ENCODE measurements around the gene MYOZ2. TPM values are rescaled to one million over a fixed set of nuclear protein-coding genes. Genes with fewer than 3 reads are reported as not detected.

Gene MYOZ2
- total RNA-seq, 4 donors from 2014 or later: 0.50 to 2.1 (median 0.61) TPM

DNA sequence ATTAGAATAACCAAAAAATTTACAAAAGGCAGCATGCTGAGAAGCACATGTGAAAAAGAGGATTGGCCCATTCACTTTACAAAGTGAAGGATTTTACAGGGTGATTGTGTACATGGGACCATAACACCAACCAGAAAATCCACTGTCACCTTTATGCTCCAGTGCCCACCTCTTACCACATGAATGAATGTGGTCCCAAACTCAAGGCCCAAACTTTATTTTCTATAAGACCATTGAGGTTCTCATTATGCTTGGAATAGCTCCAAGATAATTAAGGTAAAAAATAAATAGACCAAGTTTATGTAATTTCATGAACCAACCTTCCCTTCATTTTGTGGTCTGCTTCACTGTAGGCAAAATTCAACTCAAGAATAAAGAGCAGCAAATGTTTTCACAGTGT is 24.3 kb upstream of the MYOZ2 start:
- intact Hi-C loops (cut with DNase I): no loop called here
- Histone ChIP-seq H3K9me3 (no peaks in the 10 kb centered on the region), H3K27ac (replicated peaks in 1 of 4) (no peak overlapping the region), H3K36me3 (no peaks in the 10 kb centered on the region), H3K4me3 (no peak overlapping the region), H3K27me3 (no peaks in the 10 kb centered on the region), H3K4me1 (peaks cover 0 to 11% (median 5%) of the 10 kb centered on the region in 4 donors)
- no peak for DNase-seq (ENCODE audit: extremely low spot score)
- TF ChIP-seq POLR2AphosphoS5 (IDR thresholded peaks at IDR 0.05): no peak

DNA sequence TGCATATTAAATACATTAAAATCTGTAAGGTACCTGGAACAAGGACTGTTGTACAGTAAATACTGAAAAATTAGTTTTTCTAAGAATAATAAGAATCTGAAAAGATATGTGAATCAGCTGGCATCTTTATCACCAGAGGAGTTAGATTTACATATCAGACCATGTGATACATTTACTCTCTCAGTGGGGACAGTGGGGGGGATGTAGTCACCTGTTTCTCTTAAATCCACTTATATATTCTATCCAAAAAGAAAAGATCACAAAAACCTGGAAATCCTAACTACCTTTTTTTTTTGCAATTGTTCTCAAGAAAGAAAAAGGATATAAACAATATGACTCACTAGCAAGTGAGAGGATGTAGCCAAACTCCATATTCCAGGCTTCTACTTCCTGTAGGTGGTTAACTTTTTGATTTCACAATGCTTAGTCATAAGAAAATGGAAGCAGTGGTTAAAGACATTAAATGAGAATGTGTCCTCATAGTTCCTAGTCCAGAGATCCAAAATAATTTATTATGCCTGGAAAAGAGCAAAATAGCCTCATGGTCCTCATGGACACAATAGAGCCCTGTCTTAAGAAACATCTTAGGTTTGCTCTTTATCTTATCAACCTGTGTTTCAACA is 22.5 kb upstream of the MYOZ2 start:
- intact Hi-C loops (cut with DNase I): no loop called here
- H3K36me3 ChIP-seq: no peaks in the 10 kb centered on the region
- H3K27ac ChIP-seq (replicated peaks in 1 of 4): peak overlapping the region in 3 of 4 donors; percentile 10 to 50 (median 28)
- TF ChIP-seq, protein P1, sequence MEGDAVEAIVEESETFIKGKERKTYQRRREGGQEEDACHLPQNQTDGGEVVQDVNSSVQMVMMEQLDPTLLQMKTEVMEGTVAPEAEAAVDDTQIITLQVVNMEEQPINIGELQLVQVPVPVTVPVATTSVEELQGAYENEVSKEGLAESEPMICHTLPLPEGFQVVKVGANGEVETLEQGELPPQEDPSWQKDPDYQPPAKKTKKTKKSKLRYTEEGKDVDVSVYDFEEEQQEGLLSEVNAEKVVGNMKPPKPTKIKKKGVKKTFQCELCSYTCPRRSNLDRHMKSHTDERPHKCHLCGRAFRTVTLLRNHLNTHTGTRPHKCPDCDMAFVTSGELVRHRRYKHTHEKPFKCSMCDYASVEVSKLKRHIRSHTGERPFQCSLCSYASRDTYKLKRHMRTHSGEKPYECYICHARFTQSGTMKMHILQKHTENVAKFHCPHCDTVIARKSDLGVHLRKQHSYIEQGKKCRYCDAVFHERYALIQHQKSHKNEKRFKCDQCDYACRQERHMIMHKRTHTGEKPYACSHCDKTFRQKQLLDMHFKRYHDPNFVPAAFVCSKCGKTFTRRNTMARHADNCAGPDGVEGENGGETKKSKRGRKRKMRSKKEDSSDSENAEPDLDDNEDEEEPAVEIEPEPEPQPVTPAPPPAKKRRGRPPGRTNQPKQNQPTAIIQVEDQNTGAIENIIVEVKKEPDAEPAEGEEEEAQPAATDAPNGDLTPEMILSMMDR (IDR thresholded peaks at IDR 0.05): no peak
- TF ChIP-seq POLR2AphosphoS5 (IDR thresholded peaks at IDR 0.05): peak in 1 of 2 donors; percentile 33
- no peaks in the 10 kb centered on the region for H3K9me3 ChIP-seq
- H3K4me3 ChIP-seq: no peak overlapping the region
- peaks cover 0 to 8% (median 0%) of the 10 kb centered on the region in 4 donors for H3K4me1 ChIP-seq
- H3K27me3 ChIP-seq: no peaks in the 10 kb centered on the region
- DNase-seq (ENCODE audit: extremely low spot score): no peak

DNA sequence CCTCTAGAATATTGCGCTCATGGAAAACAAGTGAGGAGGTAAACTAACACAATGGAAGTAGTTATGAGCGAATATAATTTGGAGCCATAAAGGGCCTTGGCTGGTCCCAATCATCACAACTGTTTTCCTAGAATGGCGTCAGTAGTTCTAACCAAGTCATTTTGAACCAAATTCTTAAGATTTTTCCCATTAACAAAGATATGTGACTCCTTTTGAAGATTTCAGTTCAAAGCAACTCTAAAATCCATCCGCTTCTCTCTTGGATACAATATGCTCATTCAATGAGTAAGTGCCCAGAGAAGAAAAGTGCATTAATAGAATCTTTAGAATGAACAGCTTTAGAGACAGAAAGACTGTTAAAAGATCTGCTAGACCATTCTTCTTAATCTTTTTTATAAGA is 19.6 kb upstream of the MYOZ2 start:
- intact Hi-C loops (cut with DNase I): no loop called here
- Histone ChIP-seq H3K36me3 (no peaks in the 10 kb centered on the region), H3K4me1 (peaks cover 0 to 8% (median 0%) of the 10 kb centered on the region in 4 donors), H3K9me3 (no peaks in the 10 kb centered on the region), H3K27ac (replicated peaks in 1 of 4) (no peak overlapping the region), H3K27me3 (no peaks in the 10 kb centered on the region), H3K4me3 (no peak overlapping the region)
- 87% methylated on average over 4 of the region's 4 CpGs for WGBS
- no peak for DNase-seq (ENCODE audit: extremely low spot score)
- TF ChIP-seq EP300 (IDR thresholded peaks at IDR 0.05) (no peak), POLR2A (IDR thresholded peaks at IDR 0.05; ENCODE audit: low read depth) (no peak), POLR2AphosphoS5 (IDR thresholded peaks at IDR 0.05) (no peak)
- TF ChIP-seq, protein P1 (IDR thresholded peaks at IDR 0.05): no peak

DNA sequence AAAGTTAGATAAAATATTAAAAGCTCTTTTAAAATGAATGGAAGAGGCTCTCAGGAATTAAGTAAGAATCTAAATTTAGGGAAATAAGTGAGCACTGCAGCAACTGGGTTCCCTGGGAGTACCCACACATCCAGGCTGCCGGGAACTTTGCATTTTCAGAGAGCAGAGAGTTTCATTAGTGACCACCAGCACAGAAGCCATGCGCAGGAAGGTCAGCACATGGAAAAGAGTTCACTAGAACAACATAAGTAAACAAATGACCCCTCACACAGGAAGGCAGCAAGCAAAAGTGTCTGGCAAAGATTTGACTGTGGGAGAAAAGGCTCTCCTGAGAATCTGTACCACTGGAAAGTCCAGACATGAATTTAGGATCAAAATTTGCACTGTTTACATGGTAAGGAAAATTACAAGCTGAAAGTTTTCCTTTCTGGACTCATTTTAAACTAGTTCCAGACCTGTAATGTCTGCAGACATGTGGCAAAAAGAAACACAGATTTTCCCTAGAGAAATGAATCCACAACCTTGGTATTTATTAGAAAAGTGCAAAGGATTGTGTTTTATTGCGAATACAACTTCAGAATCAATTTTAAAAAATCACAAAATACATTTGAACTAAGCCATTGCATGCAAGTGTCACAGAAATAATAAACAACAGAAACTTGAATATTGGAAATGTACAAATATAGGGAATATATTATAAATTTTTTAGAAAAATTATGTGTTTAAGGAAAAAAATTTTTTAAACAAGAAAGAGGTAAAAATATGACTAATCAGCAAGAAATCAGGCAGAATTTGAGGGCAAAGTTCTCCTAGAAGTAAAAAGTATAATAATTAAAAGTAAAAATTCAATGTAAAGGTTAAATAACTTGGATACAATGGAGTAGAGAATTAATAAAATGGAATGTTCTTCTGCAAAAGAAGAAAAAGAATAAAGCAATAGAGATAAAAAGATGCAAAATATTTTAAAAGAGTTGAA is 18.4 kb upstream of the MYOZ2 start:
- no peak for DNase-seq (ENCODE audit: extremely low spot score)

DNA sequence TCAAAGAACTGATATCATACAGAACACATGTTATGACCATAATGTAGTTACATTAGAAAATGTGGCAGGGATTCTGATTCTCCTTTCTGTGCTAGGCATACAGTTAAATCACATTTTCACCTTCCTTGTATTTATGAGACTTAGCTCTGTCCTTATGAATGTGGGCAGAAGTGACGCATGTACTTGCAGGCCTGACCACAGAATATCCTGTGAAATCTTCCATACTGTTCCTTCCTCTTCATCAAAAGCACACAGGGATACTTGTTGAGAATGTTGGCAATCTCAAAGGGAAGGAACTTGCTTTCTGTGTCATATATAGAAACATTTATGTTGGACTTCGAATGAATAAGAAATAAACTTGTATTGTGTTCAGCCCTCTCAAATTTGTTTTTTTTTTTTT is 17.2 kb upstream of the MYOZ2 start:
- no peak for TF ChIP-seq POLR2AphosphoS5 (IDR thresholded peaks at IDR 0.05)
- TF ChIP-seq, protein P1 (IDR thresholded peaks at IDR 0.05): no peak
- no peak for TF ChIP-seq POLR2A (IDR thresholded peaks at IDR 0.05; ENCODE audit: low read depth)
- no peak for TF ChIP-seq EP300 (IDR thresholded peaks at IDR 0.05)
- intact Hi-C loops (cut with DNase I): no loop called here
- 76% methylated on average over 2 of the region's 2 CpGs for WGBS
- no peak for DNase-seq (ENCODE audit: extremely low spot score)
- Histone ChIP-seq H3K9me3 (no peaks in the 10 kb centered on the region), H3K4me3 (no peak overlapping the region), H3K36me3 (no peaks in the 10 kb centered on the region), H3K27ac (replicated peaks in 1 of 4) (no peak overlapping the region), H3K27me3 (no peaks in the 10 kb centered on the region), H3K4me1 (peaks cover 0 to 2% (median 0%) of the 10 kb centered on the region in 4 donors)

More for the DNA sequence above, 18.4 kb upstream of the MYOZ2 start:
- H3K27me3 ChIP-seq: no peaks in the 10 kb centered on the region
- H3K9me3 ChIP-seq: no peaks in the 10 kb centered on the region
- no peak for TF ChIP-seq POLR2A (IDR thresholded peaks at IDR 0.05; ENCODE audit: low read depth)
- no peak for TF ChIP-seq POLR2AphosphoS5 (IDR thresholded peaks at IDR 0.05)
- TF ChIP-seq EP300 (IDR thresholded peaks at IDR 0.05): no peak
- TF ChIP-seq, protein P1 (IDR thresholded peaks at IDR 0.05): no peak
- peaks cover 0 to 8% (median 0%) of the 10 kb centered on the region in 4 donors for H3K4me1 ChIP-seq
- WGBS: 59% methylated on average over 3 of the region's 3 CpGs
- H3K36me3 ChIP-seq: no peaks in the 10 kb centered on the region
- intact Hi-C loops (cut with DNase I): no loop called here
- no peak overlapping the region for H3K4me3 ChIP-seq
- H3K27ac ChIP-seq (replicated peaks in 1 of 4): peak overlapping the region in 1 of 4 donors; percentile 15

Data from esophagus muscularis mucosa (tissue), 4 donors.